GM12878 (cell line): ENCODE data around the gene FMNL2. TPM values are rescaled to one million over a fixed set of nuclear protein-coding genes. Genes with fewer than 3 reads are reported as not detected.

Experiments
- ATAC-seq: fragments of 200-7000 bp; cut with Tn5 transposase; 3 replicates; pipeline ENCODE4 v1.9.1; 2020; ENCODE audit warnings: mild to moderate bottlenecking, moderate library complexity
- BruUV-seq: library from RNA; stranded (reverse); fragments of 400-500 nt; replicated peaks from 2 replicates; lab custom pipeline; 2021; lab: Mats Ljungman, UMichigan
- CTCF ChIA-PET: fragments of 300-600 bp; sonication (Branson Sonifier 250); formaldehyde crosslinking; extraction: SDS; loops from one replicate; lab custom pipeline; 2021; ENCODE audit warnings: inconsistent platforms; lab: Yijun Ruan, JAX
- POLR2A ChIA-PET: fragments of 350-600 bp; formaldehyde crosslinking; extraction: SDS; loops from one replicate; lab custom pipeline; 2021; ENCODE audit warnings: inconsistent platforms; lab: Charles Lee
- RAD21 ChIA-PET: fragments of 300-600 bp; sonication (Branson Sonifier 250); formaldehyde crosslinking; loops from one replicate; lab custom pipeline; 2023; ENCODE audit warnings: antibody characterized with exemption; ENCODE audit not compliant: unreplicated experiment; lab: Charles Lee
- SMC1A ChIA-PET: fragments of 300-600 bp; sonication (Branson Sonifier 250); formaldehyde crosslinking; loops from one replicate; lab custom pipeline; 2023; ENCODE audit not compliant: unreplicated experiment, uncharacterized antibody; lab: Charles Lee
- DNase-seq: peaks from one replicate; pipeline ENCODE4 v3.0.0-alpha.2; 2011; ENCODE audit warnings: low read depth, low spot score
- FAIRE-seq: peaks from 3 replicates; lab custom pipeline; 2011; peaks lifted over from hg19 to GRCh38; lab: Jason Lieb, UNC
- H2AFZ ChIP-seq: 2 replicates; pipeline ENCODE4 v1.6.0; 2011; ENCODE audit warnings: low read depth, low read length, control low read depth; ENCODE audit not compliant: control insufficient read depth
- H3K27ac ChIP-seq: 2 replicates; pipeline ENCODE4 v1.5.1; 2011; ENCODE audit warnings: control low read depth; ENCODE audit not compliant: control insufficient read depth, insufficient read depth
- H3K27me3 ChIP-seq, 2 experiments: replicated peaks in 1 of 2; 2 replicates each; pipeline versions ENCODE4 v1.6.0 to v1.6.1; 2011; ENCODE audit warnings: low read length in 1 of 2; ENCODE audit not compliant: control insufficient read depth in 2 of 2, insufficient read depth in 2 of 2
- H3K36me3 ChIP-seq, 2 experiments: 2 replicates each; pipeline ENCODE4 v1.5.1; 2011; ENCODE audit warnings: low read length in 1 of 2; ENCODE audit not compliant: control insufficient read depth in 2 of 2, insufficient read depth in 2 of 2
- H3K4me1 ChIP-seq: 2 replicates; pipeline ENCODE4 v1.6.1; 2011; ENCODE audit warnings: mild to moderate bottlenecking, low read length, moderate library complexity, mixed read lengths; ENCODE audit not compliant: control insufficient read depth, insufficient read depth
- H3K4me2 ChIP-seq: 2 replicates; pipeline ENCODE4 v1.6.0; 2011; ENCODE audit warnings: control low read depth; ENCODE audit not compliant: control insufficient read depth, insufficient read depth
- H3K4me3 ChIP-seq: fragments of 200-600 bp; sonication (generic); 2 replicates; pipeline ENCODE4 v1.5.1; 2016
- H3K79me2 ChIP-seq: 2 replicates; pipeline ENCODE4 v1.6.0; 2011; ENCODE audit warnings: low read length; ENCODE audit not compliant: control insufficient read depth, insufficient read depth
- H3K9ac ChIP-seq: 2 replicates; pipeline ENCODE4 v1.8.0; 2011; ENCODE audit warnings: low read length, control low read depth, mixed read lengths; ENCODE audit not compliant: control insufficient read depth, insufficient read depth
- H3K9me3 ChIP-seq: replicated peaks from 3 replicates; pipeline ENCODE4 v1.5.1; 2011; ENCODE audit warnings: mild to moderate bottlenecking, low read length; ENCODE audit not compliant: control insufficient read depth, insufficient read depth
- H4K20me1 ChIP-seq: 2 replicates; pipeline ENCODE4 v1.6.0; 2011; ENCODE audit not compliant: control insufficient read depth, insufficient read depth
- WGBS: methylation state at CpG from one replicate; pipeline ENCODE4 v1.1.6; 2016; ENCODE audit warnings: low lambda C conversion rate; ENCODE audit not compliant: insufficient replicate concordance, insufficient coverage; ENCODE audit errors: missing lambda C conversion rate; 5-methylcytosine and 5-hydroxymethylcytosine counted together
- in situ Hi-C: fragments of 300-500 bp; cut with MboI; formaldehyde crosslinking; loops from 9 replicates; pipeline ENCODE4 v1.14.3; 2018; ENCODE audit warnings: mixed read lengths
- intact Hi-C: fragments of 100-400 bp; cut with micrococcal nuclease; formaldehyde crosslinking; loops from one replicate; pipeline ENCODE4 v1.14.2; 2022; ENCODE audit not compliant: unreplicated experiment
- polyA plus RNA-seq, 11 experiments: library from polyadenylated mRNA; depleted of rRNA in 4 of 11; unstranded in 6 of 11; stranded (reverse) in 5 of 11; fragments of >200 nt; fragmentation: Nextera tagmentation in 4 of 11; fragmentation: Illumina TruSeq in 1 of 11; extraction: Ambion mirVana in 4 of 11; extraction: Trizol in 1 of 11; gene quantifications; 1 replicate in 1 of 11; 2 replicates in 10 of 11; pipeline versions ENCODE4 v1.2.1 to v1.2.3, GENCODE V29; 2011 to 2016; ENCODE audit warnings: inconsistent platforms in 2 of 11, missing spikeins in 2 of 11, low read depth in 1 of 11
- total RNA-seq, 4 experiments: library from RNA; depleted of rRNA in 3 of 4; stranded (reverse); fragments of >200 nt in 3 of 4; fragmentation: Illumina TruSeq in 1 of 4; extraction: Trizol in 1 of 4; gene quantifications; 2 replicates each; pipeline versions ENCODE4 v1.2.1 to v1.2.3, GENCODE V29; 2013 to 2021
- TF ChIP-seq, protein P1 (sequence below): fragments of 450-650 bp; IDR thresholded peaks from 2 replicates; pipeline ENCODE4 v1.6.1; 2014; ENCODE audit warnings: mild to moderate bottlenecking
- TF ChIP-seq, protein P2 (sequence below): IDR thresholded peaks from 2 replicates; pipeline ENCODE4 v1.6.1; 2011; ENCODE audit warnings: low read depth, mild to moderate bottlenecking, low read length, moderate library complexity, borderline replicate concordance; ENCODE audit errors: extremely low read depth

The FMNL2 gene
- total and polyA plus RNA-seq, 10 of the 15 experiments (the other 5 are each of a cell fraction or from before 2014, with no cell fraction given) = 0.13 to 9.9 (median 0.35) TPM

DNA sequence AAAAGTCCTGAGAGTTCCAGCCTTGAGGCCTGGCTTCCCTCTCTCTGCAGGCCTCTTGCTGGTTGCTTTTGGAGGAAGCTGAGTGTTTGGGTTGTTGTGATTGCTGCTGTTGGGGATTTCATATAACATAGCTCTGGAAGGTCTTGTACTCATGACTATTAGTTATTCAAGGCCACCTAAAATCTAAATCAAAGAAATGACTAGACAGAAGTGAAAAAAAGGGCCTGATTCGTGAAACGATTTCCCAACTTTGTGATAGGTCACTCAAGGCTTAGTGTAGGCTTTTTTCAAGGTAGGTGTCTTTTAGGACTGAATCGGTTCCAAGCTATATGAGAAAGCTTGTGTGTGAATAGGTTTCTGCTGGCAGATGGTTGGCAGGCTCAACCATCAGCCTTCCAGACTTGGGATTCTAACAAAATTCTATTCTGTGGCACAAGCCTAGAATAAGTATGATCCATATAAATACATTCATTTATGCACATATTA is 164.4 kb downstream of the FMNL2 start:
- CTCF ChIA-PET = interaction anchor here (1.0 to 2.9 kb wide), 7 partner anchors 13 to 323 kb away, joined by 3 to 8 read pairs (median 4); partner anchors contain the start of gene STAM2
- no TSS peak for BruUV-seq
- WGBS = 2% methylated on average over 3 of the region's 3 CpGs

More for the DNA sequence above, 164.4 kb downstream of the FMNL2 start:
- Histone ChIP-seq H3K9ac (peak overlapping the region; percentile 35), H3K9me3 (no peaks in the 10 kb centered on the region; the same call in 2 of the 3 replicates)
- in situ Hi-C loops = no loop called here
- TF ChIP-seq, protein P1, sequence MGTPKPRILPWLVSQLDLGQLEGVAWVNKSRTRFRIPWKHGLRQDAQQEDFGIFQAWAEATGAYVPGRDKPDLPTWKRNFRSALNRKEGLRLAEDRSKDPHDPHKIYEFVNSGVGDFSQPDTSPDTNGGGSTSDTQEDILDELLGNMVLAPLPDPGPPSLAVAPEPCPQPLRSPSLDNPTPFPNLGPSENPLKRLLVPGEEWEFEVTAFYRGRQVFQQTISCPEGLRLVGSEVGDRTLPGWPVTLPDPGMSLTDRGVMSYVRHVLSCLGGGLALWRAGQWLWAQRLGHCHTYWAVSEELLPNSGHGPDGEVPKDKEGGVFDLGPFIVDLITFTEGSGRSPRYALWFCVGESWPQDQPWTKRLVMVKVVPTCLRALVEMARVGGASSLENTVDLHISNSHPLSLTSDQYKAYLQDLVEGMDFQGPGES = no peak
- TF ChIP-seq, protein P2, sequence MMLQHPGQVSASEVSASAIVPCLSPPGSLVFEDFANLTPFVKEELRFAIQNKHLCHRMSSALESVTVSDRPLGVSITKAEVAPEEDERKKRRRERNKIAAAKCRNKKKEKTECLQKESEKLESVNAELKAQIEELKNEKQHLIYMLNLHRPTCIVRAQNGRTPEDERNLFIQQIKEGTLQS = no peak
- TF ChIP-seq, all 136 proteins: peak for 0
- Histone ChIP-seq H4K20me1 (no peaks in the 10 kb centered on the region), H3K27me3 (no peaks in the 10 kb centered on the region; a peak in 1 of 4 replicates), H3K4me2 (peak overlapping the region; percentile 57), H3K4me3 (0 out of 2 replicates have a peak overlapping the region, but pooled peaks have one; percentile 11), H2AFZ (peak overlapping the region; percentile 41), H3K79me2 (peaks cover 2% of the 10 kb centered on the region), H3K4me1 (peaks cover 24% of the 10 kb centered on the region), H3K27ac (peak overlapping the region; percentile 31), H3K36me3 (no peaks in the 10 kb centered on the region)
- SMC1A ChIA-PET = interaction anchor here (0.7 to 12.4 kb wide), 14 partner anchors 8 to 323 kb away, joined by 3 to 98 read pairs (median 4); no protein-coding TSS in a partner anchor
- no peak for DNase-seq
- peak; percentile 11 for ATAC-seq
- RAD21 ChIA-PET = interaction anchor here (0.7 to 1.9 kb wide), 8 partner anchors 10 to 216 kb away, joined by 3 to 6 read pairs (median 4); no protein-coding TSS in a partner anchor
- POLR2A ChIA-PET = interaction anchor here (0.8 to 1.4 kb wide), 4 partner anchors 9 to 114 kb away, joined by 3 to 6 read pairs (median 3); no protein-coding TSS in a partner anchor
- FAIRE-seq = no peak
- intact Hi-C loops = loop anchor here (5.0 kb wide), 2 partner anchors 92 to 162 kb away; partner anchors contain the start of gene FMNL2
